GM12878 (cell line): Measurements from ENCODE around the gene ITSN2. TPM values are rescaled to one million over a fixed set of nuclear protein-coding genes. Genes with fewer than 3 reads are reported as not detected.

Source experiments
- ATAC-seq: fragments of 200-7000 bp; cut with Tn5 transposase; 3 replicates; pipeline ENCODE4 v1.9.1; 2020; ENCODE audit warnings: mild to moderate bottlenecking, moderate library complexity
- BruUV-seq: library from RNA; stranded (reverse); fragments of 400-500 nt; replicated peaks from 2 replicates; lab custom pipeline; 2021; lab: Mats Ljungman, UMichigan
- CTCF ChIA-PET: fragments of 300-600 bp; sonication (Branson Sonifier 250); formaldehyde crosslinking; extraction: SDS; loops from one replicate; lab custom pipeline; 2021; ENCODE audit warnings: inconsistent platforms; lab: Yijun Ruan, JAX
- POLR2A ChIA-PET: fragments of 350-600 bp; formaldehyde crosslinking; extraction: SDS; loops from one replicate; lab custom pipeline; 2021; ENCODE audit warnings: inconsistent platforms; lab: Charles Lee
- RAD21 ChIA-PET: fragments of 300-600 bp; sonication (Branson Sonifier 250); formaldehyde crosslinking; loops from one replicate; lab custom pipeline; 2023; ENCODE audit warnings: antibody characterized with exemption; ENCODE audit not compliant: unreplicated experiment; lab: Charles Lee
- SMC1A ChIA-PET: fragments of 300-600 bp; sonication (Branson Sonifier 250); formaldehyde crosslinking; loops from one replicate; lab custom pipeline; 2023; ENCODE audit not compliant: unreplicated experiment, uncharacterized antibody; lab: Charles Lee
- DNase-seq: peaks from one replicate; pipeline ENCODE4 v3.0.0-alpha.2; 2011; ENCODE audit warnings: low read depth, low spot score
- FAIRE-seq: peaks from 3 replicates; lab custom pipeline; 2011; peaks lifted over from hg19 to GRCh38; lab: Jason Lieb, UNC
- H2AFZ ChIP-seq: 2 replicates; pipeline ENCODE4 v1.6.0; 2011; ENCODE audit warnings: low read depth, low read length, control low read depth; ENCODE audit not compliant: control insufficient read depth
- H3K27ac ChIP-seq: 2 replicates; pipeline ENCODE4 v1.5.1; 2011; ENCODE audit warnings: control low read depth; ENCODE audit not compliant: control insufficient read depth, insufficient read depth
- H3K27me3 ChIP-seq, 2 experiments: replicated peaks in 1 of 2; 2 replicates each; pipeline versions ENCODE4 v1.6.0 to v1.6.1; 2011; ENCODE audit warnings: low read length in 1 of 2; ENCODE audit not compliant: control insufficient read depth in 2 of 2, insufficient read depth in 2 of 2
- H3K36me3 ChIP-seq, 2 experiments: 2 replicates each; pipeline ENCODE4 v1.5.1; 2011; ENCODE audit warnings: low read length in 1 of 2; ENCODE audit not compliant: control insufficient read depth in 2 of 2, insufficient read depth in 2 of 2
- H3K4me1 ChIP-seq: 2 replicates; pipeline ENCODE4 v1.6.1; 2011; ENCODE audit warnings: mild to moderate bottlenecking, low read length, moderate library complexity, mixed read lengths; ENCODE audit not compliant: control insufficient read depth, insufficient read depth
- H3K4me2 ChIP-seq: 2 replicates; pipeline ENCODE4 v1.6.0; 2011; ENCODE audit warnings: control low read depth; ENCODE audit not compliant: control insufficient read depth, insufficient read depth
- H3K4me3 ChIP-seq: fragments of 200-600 bp; sonication (generic); 2 replicates; pipeline ENCODE4 v1.5.1; 2016
- H3K79me2 ChIP-seq: 2 replicates; pipeline ENCODE4 v1.6.0; 2011; ENCODE audit warnings: low read length; ENCODE audit not compliant: control insufficient read depth, insufficient read depth
- H3K9ac ChIP-seq: 2 replicates; pipeline ENCODE4 v1.8.0; 2011; ENCODE audit warnings: low read length, control low read depth, mixed read lengths; ENCODE audit not compliant: control insufficient read depth, insufficient read depth
- H3K9me3 ChIP-seq: replicated peaks from 3 replicates; pipeline ENCODE4 v1.5.1; 2011; ENCODE audit warnings: mild to moderate bottlenecking, low read length; ENCODE audit not compliant: control insufficient read depth, insufficient read depth
- H4K20me1 ChIP-seq: 2 replicates; pipeline ENCODE4 v1.6.0; 2011; ENCODE audit not compliant: control insufficient read depth, insufficient read depth
- BHLHE40 ChIP-seq, 2 experiments: fragments of 450-650 bp in 1 of 2; IDR thresholded peaks; 2 replicates each; pipeline ENCODE4 v1.6.1; 2011 to 2017; ENCODE audit warnings: low read depth in 2 of 2, borderline replicate concordance in 1 of 2, improper control_type of control experiment in 1 of 2, low read length in 1 of 2, mild to moderate bottlenecking in 1 of 2
- CREB1 ChIP-seq: IDR thresholded peaks from 2 replicates; pipeline ENCODE4 v1.6.1; 2012; ENCODE audit warnings: low read depth, mild to moderate bottlenecking, inconsistent platforms
- CTCF ChIP-seq, 3 experiments: IDR thresholded peaks in 2 of 3; conservative IDR thresholded peaks in 1 of 3; 2 replicates each; pipeline ENCODE4 v1.5.1; 2011; ENCODE audit warnings: low read depth in 3 of 3, low read length in 3 of 3, mild to moderate bottlenecking in 3 of 3, control low read depth in 2 of 3, moderate library complexity in 2 of 3, inconsistent platforms in 1 of 3, mixed read lengths in 1 of 3; ENCODE audit not compliant: control insufficient read depth in 2 of 3, insufficient read depth in 1 of 3; ENCODE audit errors: extremely low read depth in 1 of 3
- FOXM1 ChIP-seq: IDR thresholded peaks from 2 replicates; pipeline ENCODE4 v1.6.1; 2012; ENCODE audit warnings: low read depth, mild to moderate bottlenecking, inconsistent platforms, low read length, moderate library complexity
- IKZF1 ChIP-seq: fragments of 450-650 bp; conservative IDR thresholded peaks from 2 replicates; pipeline ENCODE4 v1.6.1; 2017; ENCODE audit warnings: antibody characterized with exemption, mild to moderate bottlenecking
- KDM1A ChIP-seq: fragments of 200-600 bp; sonication (generic); IDR thresholded peaks from 2 replicates; pipeline ENCODE4 v1.6.1; 2016; ENCODE audit warnings: borderline replicate concordance
- RFX5 ChIP-seq: IDR thresholded peaks from 2 replicates; pipeline ENCODE4 v1.6.1; 2011; ENCODE audit warnings: low read depth, low read length, improper control_type of control experiment
- ZNF592 ChIP-seq: fragments of 450-650 bp; IDR thresholded peaks from 2 replicates; pipeline ENCODE4 v1.6.1; 2017; ENCODE audit warnings: mild to moderate bottlenecking, moderate library complexity
- ZNF687 ChIP-seq: fragments of 450-650 bp; IDR thresholded peaks from 2 replicates; pipeline ENCODE4 v1.6.1; 2017; ENCODE audit warnings: mild to moderate bottlenecking, moderate library complexity
- ZZZ3 ChIP-seq: IDR thresholded peaks from 2 replicates; pipeline ENCODE4 v1.6.1; 2011; ENCODE audit warnings: low read depth; ENCODE audit not compliant: control insufficient read depth, insufficient read length
- WGBS: methylation state at CpG from one replicate; pipeline ENCODE4 v1.1.6; 2016; ENCODE audit warnings: low lambda C conversion rate; ENCODE audit not compliant: insufficient replicate concordance, insufficient coverage; ENCODE audit errors: missing lambda C conversion rate; 5-methylcytosine and 5-hydroxymethylcytosine counted together
- in situ Hi-C: fragments of 300-500 bp; cut with MboI; formaldehyde crosslinking; loops from 9 replicates; pipeline ENCODE4 v1.14.3; 2018; ENCODE audit warnings: mixed read lengths
- intact Hi-C: fragments of 100-400 bp; cut with micrococcal nuclease; formaldehyde crosslinking; loops from one replicate; pipeline ENCODE4 v1.14.2; 2022; ENCODE audit not compliant: unreplicated experiment
- polyA plus RNA-seq, 11 experiments: library from polyadenylated mRNA; depleted of rRNA in 4 of 11; unstranded in 6 of 11; stranded (reverse) in 5 of 11; fragments of >200 nt; fragmentation: Nextera tagmentation in 4 of 11; fragmentation: Illumina TruSeq in 1 of 11; extraction: Ambion mirVana in 4 of 11; extraction: Trizol in 1 of 11; gene quantifications; 1 replicate in 1 of 11; 2 replicates in 10 of 11; pipeline versions ENCODE4 v1.2.1 to v1.2.3, GENCODE V29; 2011 to 2016; ENCODE audit warnings: inconsistent platforms in 2 of 11, missing spikeins in 2 of 11, low read depth in 1 of 11
- total RNA-seq, 4 experiments: library from RNA; depleted of rRNA in 3 of 4; stranded (reverse); fragments of >200 nt in 3 of 4; fragmentation: Illumina TruSeq in 1 of 4; extraction: Trizol in 1 of 4; gene quantifications; 2 replicates each; pipeline versions ENCODE4 v1.2.1 to v1.2.3, GENCODE V29; 2013 to 2021

The ITSN2 gene
- total and polyA plus RNA-seq, 10 of the 15 experiments (the other 5 are each of a cell fraction or from before 2014, with no cell fraction given), result 20.5 to 80.0 (median 54.7) TPM

- TF ChIP-seq ZNF687 (no peak), ZZZ3 (no peak), KDM1A (no peak), RFX5 (no peak), FOXM1 (no peak)
Observed at GRCh38 chr2:24233321-24233720, 127.0 kb downstream of the ITSN2 start (continued).

GRCh38 chr2:24231461-24231881 lies 128.9 kb downstream of the ITSN2 start:
- TF ChIP-seq IKZF1, result no peak
- no peak for TF ChIP-seq ZNF592
- no peak for TF ChIP-seq BHLHE40 (IDR thresholded peaks at IDR 0.05; ENCODE audit: borderline replicate concordance in 1 of 2, low read depth in 2 of 2, low read length in 1 of 2)
- TF ChIP-seq CREB1, result no peak
- TF ChIP-seq CTCF (IDR thresholded peaks at IDR 0.05 in 2 of 3, conservative IDR thresholded peaks at IDR 0.05 in 1 of 3; ENCODE audit: control insufficient read depth in 2 of 3, extremely low read depth in 1 of 3, insufficient read depth in 1 of 3, low read depth in 3 of 3, low read length in 3 of 3), result no peak
- H3K27ac ChIP-seq, result no peak overlapping the region
- POLR2A ChIA-PET, result no interaction called here
- no peak overlapping the region for H2AFZ ChIP-seq
- CTCF ChIA-PET, result interaction anchor here (1.0 to 1.1 kb wide), 2 partner anchors 12 to 408 kb away, joined by 3 to 4 read pairs; no protein-coding TSS in a partner anchor
- in situ Hi-C loops, result no loop called here
- ATAC-seq, result no peak
- intact Hi-C loops, result no loop called here
- H3K9me3 ChIP-seq, result no peaks in the 10 kb centered on the region
- 85% methylated on average over 4 of the region's 4 CpGs for WGBS
- no peaks in the 10 kb centered on the region for H3K4me1 ChIP-seq
- H3K4me2 ChIP-seq, result no peak overlapping the region
- RAD21 ChIA-PET, result no interaction called here
- SMC1A ChIA-PET, result interaction anchor here (1.3 to 1.5 kb wide), 3 partner anchors 96 to 111 kb away, joined by 3 to 4 read pairs (median 3); no protein-coding TSS in a partner anchor
- FAIRE-seq, result no peak
- H4K20me1 ChIP-seq, result no peaks in the 10 kb centered on the region
- no peaks in the 10 kb centered on the region for H3K79me2 ChIP-seq
- no peak for DNase-seq
- H3K9ac ChIP-seq, result no peak overlapping the region
- no peaks in the 10 kb centered on the region for H3K27me3 ChIP-seq
- no peak overlapping the region for H3K4me3 ChIP-seq
- H3K36me3 ChIP-seq, result no peaks in the 10 kb centered on the region; a peak in 1 of 4 replicates
- no TSS peak for BruUV-seq
